GM18517 (cell line): ENCODE data around the gene MMP3.
"Not testable (repeated sequence)": the region's sequence is repeated elsewhere in the genome, so short reads cannot be mapped to it uniquely, and the experiment has no call there.

Experiments
- ATAC-seq: cut with Tn5 transposase; IDR thresholded peaks from one replicate; pipeline ENCODE4 v1.9.1; 2021; ENCODE audit warnings: mild to moderate bottlenecking, moderate library complexity; ENCODE audit not compliant: unreplicated experiment

Gene MMP3

GRCh38 chr11:102843489-102843888 is at the start of gene MMP3:
Gene MMP3 (minus strand): TSS chr11:102843609. CDS start chr11:102843546, 63 bp downstream.
- ATAC-seq: no peak

DNA sequence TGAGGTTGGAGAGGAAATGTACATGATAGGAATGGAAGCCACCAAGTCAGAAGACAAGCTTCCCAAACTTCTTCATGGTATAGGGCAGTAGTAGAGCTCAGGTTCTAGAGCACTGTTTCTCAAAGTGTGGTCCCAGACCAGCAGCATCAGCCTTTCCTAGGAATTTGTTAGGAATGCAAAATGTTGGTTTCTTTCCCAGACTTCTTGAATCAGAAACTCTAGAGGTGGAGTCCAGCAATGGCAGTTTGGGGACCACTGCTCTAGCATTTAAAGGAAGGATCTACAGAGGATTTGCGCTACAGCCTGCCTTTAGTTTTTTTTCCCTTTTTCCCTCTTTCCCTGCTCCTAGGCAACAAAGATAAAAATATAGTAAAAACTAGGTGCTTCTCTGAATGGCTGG is 48.3 kb upstream of the MMP3 start:
- no peak for ATAC-seq

GRCh38 chr11:102886999-102887398 is 43.6 kb upstream of the MMP3 start:
- ATAC-seq: no peak

DNA sequence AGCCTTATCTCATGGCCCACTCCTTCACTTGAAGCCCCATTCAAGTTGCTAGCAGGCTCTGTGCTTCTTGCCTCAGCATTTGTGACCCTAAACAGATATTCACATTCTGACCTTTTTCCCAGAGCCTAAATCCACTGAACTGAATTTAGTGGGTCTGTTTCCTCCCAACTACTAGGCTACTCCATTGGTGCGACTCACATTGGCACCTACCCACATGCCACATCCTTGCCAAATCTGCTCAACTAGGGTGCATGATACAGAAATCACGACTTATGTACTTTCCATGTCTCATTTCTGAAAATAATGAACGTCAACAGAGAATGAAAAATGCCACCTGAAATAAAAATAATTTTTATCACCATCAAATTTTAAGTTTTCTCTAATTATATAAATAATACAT is 39.7 kb upstream of the MMP3 start:
- peak; percentile 23 for ATAC-seq

DNA sequence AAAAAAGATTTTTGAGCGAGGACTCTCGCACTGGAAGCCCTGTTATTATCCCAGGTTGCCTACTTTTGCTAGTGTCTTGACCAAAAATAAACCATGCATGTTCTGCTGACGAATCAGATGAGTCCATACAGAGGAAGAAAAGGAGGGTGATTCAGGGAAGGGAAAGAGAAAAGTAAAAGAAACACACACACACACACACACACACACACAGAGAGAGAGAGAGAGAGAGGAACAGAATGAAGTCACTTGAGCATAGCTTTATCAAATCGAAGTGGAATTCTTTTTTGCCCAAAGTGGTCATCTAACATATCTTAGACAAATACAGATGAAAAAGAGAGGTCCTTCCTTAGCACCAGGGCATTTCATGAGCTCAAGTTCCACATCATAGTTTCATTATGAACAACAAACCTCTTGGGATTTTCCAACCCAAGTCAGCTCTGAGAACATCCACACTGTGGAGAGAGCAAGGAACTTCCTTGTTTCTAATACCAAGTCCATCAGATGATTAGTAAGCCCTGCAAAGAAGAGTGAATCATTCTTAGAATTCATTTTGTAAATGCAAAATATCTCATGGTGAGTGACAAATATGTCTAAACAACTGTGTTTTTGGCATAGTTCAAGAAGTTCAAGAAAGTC is 39.1 kb upstream of the MMP3 start:
- peak; percentile 64 for ATAC-seq

- ATAC-seq: no peak
Measured at GRCh38 chr11:102879801-102880200, 36.4 kb upstream of the MMP3 start.

DNA sequence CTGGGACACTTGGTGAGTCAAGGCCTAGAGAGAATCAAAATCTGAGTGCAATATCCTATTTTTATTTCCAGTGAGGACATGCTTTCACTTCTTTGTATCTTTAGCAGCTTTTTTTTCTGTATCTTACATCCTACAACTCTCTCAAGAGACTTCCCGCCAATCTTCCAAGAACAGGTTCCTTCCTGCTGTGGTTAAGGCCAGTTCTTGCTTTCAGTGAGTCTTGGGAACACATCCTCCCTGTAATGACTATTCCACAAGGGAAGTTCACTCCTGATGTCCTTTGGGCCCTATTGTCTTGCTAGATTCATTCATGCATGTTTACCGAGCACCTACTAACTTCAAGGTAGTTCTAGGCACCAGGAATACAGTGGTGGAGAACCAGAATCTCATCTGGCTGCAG is 35.2 kb upstream of the MMP3 start:
- no peak for ATAC-seq

- no peak for ATAC-seq
Measured at GRCh38 chr11:102874852-102875251, 31.4 kb upstream of the MMP3 start, which contains the start of gene MMP12. Gene MMP12 (minus strand): TSS chr11:102874982. CDS start chr11:102874937, 45 bp downstream.

GRCh38 chr11:102869354-102869964 is 26.1 kb upstream of the MMP3 start:
- not testable (repeated sequence) for ATAC-seq

- ATAC-seq: no peak
Measured at GRCh38 chr11:102868339-102868738, 24.9 kb upstream of the MMP3 start.

- no peak for ATAC-seq
Measured at GRCh38 chr11:102864724-102865123, 21.3 kb upstream of the MMP3 start.

- ATAC-seq: no peak
Measured at GRCh38 chr11:102853956-102854355, 10.5 kb upstream of the MMP3 start.

DNA sequence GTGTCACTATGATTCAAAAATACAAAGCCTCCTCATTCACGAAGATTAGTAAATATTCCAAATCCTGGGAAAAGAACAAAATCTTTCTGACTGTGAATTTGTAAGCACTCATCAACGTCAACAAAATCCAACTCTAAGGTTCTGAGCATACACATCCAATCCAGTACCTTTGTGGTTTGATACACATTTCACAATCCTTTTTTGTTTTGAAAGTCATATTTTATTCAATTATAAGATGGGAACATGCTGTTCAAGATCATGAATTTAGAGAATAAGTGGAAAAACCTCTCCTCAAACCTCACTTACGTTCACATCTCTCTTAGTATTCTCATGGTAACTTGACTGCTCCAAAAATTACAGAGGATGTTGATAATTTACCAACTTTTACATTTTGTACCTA is 9.6 kb upstream of the MMP3 start:
- ATAC-seq: no peak

GRCh38 chr11:102850973-102851745 is 7.8 kb upstream of the MMP3 start:
- no peak for ATAC-seq

GRCh38 chr11:102849311-102849710 is 5.9 kb upstream of the MMP3 start:
- ATAC-seq: no peak

DNA sequence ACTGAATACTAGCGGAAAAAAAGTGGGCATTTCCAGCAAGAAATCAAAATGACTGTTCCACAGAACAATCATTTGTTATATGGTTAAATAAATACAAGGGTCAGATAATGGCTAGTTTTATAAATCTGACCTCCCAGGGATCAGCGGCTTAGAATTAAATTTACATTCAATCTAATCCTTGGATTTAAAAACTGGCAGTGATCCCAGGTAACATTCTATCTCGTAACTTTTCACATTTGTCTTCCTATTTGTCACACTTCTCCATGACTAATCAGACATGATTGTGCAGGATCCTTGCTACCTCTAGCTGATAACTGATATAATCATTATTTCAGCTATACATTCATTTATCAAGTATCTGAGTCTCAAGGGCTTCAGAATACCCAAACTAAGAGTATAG is 2.9 kb upstream of the MMP3 start:
- ATAC-seq: no peak

- no peak for ATAC-seq
Measured at GRCh38 chr11:102842930-102843329, 479 bp downstream of the MMP3 start.

GRCh38 chr11:102840018-102840417 is 3.4 kb downstream of the MMP3 start:
- no peak for ATAC-seq

DNA sequence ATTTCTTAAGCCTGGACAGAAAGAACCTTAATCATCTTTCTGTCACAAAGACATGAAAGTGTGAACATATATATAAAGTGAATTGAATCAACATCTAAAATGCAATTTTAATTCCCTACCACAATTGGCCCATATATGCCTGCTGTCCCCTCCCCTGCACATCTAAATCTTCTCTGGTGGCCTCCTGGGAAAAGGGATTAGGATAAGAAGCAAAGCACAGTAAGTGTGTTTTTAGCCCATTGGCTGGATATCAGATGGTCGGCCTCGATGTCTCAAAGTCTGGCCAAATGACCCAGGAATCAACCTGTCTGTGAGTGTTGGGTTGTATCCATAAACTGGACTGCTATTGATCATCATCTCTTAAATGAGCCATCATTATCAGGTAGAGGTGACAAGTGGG is 5.8 kb downstream of the MMP3 start:
- ATAC-seq: no peak

DNA sequence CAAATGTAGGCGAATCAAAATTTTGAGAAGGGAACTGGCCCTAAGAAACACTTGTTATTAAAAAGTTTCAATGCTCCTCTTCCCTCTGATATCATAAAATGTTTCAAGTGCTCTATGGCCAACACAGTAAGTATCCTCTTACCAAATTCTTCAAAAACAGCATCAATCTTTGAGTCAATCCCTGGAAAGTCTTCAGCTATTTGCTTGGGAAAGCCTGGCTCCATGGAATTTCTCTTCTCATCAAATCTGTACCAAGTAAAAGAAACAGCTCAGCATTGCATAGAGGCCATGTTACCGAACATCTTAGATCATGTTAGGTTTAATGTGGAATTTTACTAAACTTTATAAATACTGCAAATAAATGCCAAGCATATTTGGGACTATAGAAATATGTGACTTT is 6.3 kb downstream of the MMP3 start:
- ATAC-seq: no peak

DNA sequence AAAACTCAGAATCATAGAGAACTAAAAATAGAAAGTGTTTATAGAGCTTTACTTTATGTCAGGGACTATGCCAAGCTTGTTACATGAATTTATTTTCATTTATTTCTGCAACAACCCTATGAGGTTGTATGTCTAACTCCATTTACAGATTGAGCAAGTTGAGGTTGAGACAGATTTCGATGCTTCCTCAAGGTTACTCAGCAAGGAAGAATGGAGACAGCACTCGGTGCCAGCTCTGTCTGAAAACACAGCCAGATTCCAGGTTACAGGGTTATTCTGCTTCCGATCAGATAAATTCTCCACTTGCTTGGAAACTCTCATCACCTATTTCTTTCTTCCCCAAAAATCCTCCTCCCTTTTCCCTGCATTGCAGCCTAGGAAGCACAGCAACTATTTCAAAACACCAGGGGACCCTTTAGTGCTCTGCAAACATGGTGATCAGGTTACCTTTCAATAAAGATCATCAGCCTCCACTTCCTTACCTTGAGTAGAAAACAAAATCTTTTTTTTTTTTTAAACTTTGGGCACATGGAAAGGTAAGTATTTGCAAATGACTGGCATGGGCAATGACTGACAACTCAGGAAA is 7.0 kb downstream of the MMP3 start:
- no peak for ATAC-seq

DNA sequence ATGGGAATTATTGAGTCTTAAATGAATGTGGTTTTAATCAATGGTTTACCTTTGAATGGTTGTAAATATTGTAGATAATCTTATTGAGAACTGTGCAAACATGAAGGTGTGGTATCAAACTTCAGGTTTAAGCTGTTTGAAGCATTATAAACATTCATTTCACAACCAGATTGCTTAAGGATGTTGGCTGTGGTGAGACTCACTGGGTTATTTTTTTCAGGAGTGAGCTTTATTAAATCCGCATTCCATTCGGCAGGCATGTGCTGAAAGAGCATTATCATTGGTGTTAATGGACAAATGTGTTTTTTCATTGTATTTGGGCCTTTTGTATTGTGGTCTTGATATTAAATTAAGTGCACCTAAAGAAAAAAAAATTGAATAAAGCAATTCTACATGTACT is 9.7 kb downstream of the MMP3 start:
- no peak for ATAC-seq
